MCF 10A (cell line): ENCODE data around the gene FXYD6. TPM values are rescaled to one million over a fixed set of nuclear protein-coding genes. Genes with fewer than 3 reads are reported as not detected.
A peak's percentile ranks its signal among the peaks of the same experiment; 100 is the strongest.

ENCODE experiments used
- BruUV-seq: library from RNA; stranded (reverse); fragments of 400-500 nt; replicated peaks from 2 replicates; lab custom pipeline; 2021; lab: Mats Ljungman, UMichigan
- CTCF ChIA-PET: fragments of 300-600 bp; sonication (Branson Sonifier 250); formaldehyde crosslinking; extraction: SDS; loops from one replicate; lab custom pipeline; 2021; ENCODE audit warnings: antibody characterized with exemption, inconsistent platforms; lab: Yijun Ruan, JAX
- POLR2A ChIA-PET: fragments of 300-600, 350-650 bp; sonication (Branson Sonifier 250); formaldehyde crosslinking; extraction: SDS; loops from one replicate; lab custom pipeline; 2020; ENCODE audit warnings: antibody characterized with exemption, inconsistent platforms; lab: Yijun Ruan, JAX
- DNase-seq: peaks from one replicate; pipeline ENCODE4 v3.0.0-alpha.2; 2018; ENCODE audit not compliant: unreplicated experiment
- H3K27ac Mint-ChIP-seq: one replicate; pipeline ENCODE4 v1.8.0; 2022; ENCODE audit warnings: mild to moderate bottlenecking, low read depth, mixed read lengths; ENCODE audit not compliant: unreplicated experiment
- H3K27me3 Mint-ChIP-seq: one replicate; pipeline ENCODE4 v1.8.0; 2022; ENCODE audit warnings: mixed read lengths; ENCODE audit not compliant: insufficient read depth, unreplicated experiment
- H3K36me3 Mint-ChIP-seq: one replicate; pipeline ENCODE4 v1.8.0; 2022; ENCODE audit warnings: mild to moderate bottlenecking, moderate library complexity, mixed read lengths; ENCODE audit not compliant: insufficient read depth, unreplicated experiment
- H3K4me1 Mint-ChIP-seq: one replicate; pipeline ENCODE4 v1.8.0; 2022; ENCODE audit warnings: mixed read lengths; ENCODE audit not compliant: insufficient read depth, unreplicated experiment
- H3K4me3 Mint-ChIP-seq: one replicate; pipeline ENCODE4 v1.8.0; 2022; ENCODE audit warnings: mild to moderate bottlenecking, moderate library complexity, mixed read lengths; ENCODE audit not compliant: unreplicated experiment
- H3K9me3 Mint-ChIP-seq: one replicate; pipeline ENCODE4 v1.8.0; 2022; ENCODE audit warnings: mixed read lengths; ENCODE audit not compliant: unreplicated experiment
- intact Hi-C: fragments of 100-400 bp; cut with micrococcal nuclease; formaldehyde crosslinking; loops from 2 replicates; pipeline ENCODE4 v1.14.1; 2022
- total RNA-seq: library from RNA; stranded (reverse); gene quantifications from 2 replicates; pipeline ENCODE4 v1.2.3, GENCODE V29; 2022
- TF ChIP-seq, protein P1 (sequence below): fragments of 200-600 bp; IDR thresholded peaks from one replicate; pipeline ENCODE4 v1.8.0; 2022; ENCODE audit warnings: antibody characterized with exemption, mild to moderate bottlenecking; ENCODE audit not compliant: unreplicated experiment

FXYD6 gene
- total RNA-seq, 1 experiment from 2014 or later: not detected

DNA sequence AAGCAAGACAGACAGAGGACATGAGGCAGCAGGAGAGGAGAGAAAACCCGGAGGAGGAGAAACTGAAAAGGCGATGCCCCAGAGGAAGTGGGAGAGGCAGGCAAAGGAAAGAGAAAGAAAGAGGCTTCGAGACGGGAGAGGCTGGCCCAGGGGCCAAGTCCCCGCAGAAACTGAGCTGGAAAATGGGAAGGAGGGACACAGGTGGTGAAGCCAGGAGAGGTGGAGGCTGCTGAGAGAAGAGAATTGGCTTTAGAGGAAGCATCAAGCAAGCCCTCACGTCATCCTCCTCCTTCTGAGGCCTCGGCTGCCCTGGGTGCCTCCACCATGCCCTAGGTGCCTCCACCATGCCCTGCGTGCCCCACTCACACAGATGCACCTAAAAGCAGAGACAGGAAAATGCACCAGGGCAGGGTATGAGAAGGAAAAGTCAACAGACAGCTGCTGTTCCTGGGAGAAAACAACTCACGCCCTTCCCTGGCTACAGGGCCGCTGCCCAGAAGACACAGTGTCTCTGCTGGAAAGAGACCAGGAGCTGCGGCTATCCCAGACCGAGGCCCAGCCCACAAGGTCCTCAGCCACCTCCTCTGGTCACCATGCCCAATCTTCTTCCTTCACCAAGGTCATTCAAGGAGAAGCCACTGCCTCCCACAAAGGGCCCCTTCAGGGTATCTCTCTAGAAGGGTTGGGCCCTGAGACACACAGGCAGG, 14.3 kb downstream of the FXYD6 start:
- Mint-ChIP-seq H3K27me3 (peaks cover 42% of the 10 kb centered on the region), H3K27ac (no peak overlapping the region), H3K36me3 (no peaks in the 10 kb centered on the region), H3K9me3 (no peaks in the 10 kb centered on the region), H3K4me3 (no peak overlapping the region), H3K4me1 (no peaks in the 10 kb centered on the region)
- TF ChIP-seq, protein P1, sequence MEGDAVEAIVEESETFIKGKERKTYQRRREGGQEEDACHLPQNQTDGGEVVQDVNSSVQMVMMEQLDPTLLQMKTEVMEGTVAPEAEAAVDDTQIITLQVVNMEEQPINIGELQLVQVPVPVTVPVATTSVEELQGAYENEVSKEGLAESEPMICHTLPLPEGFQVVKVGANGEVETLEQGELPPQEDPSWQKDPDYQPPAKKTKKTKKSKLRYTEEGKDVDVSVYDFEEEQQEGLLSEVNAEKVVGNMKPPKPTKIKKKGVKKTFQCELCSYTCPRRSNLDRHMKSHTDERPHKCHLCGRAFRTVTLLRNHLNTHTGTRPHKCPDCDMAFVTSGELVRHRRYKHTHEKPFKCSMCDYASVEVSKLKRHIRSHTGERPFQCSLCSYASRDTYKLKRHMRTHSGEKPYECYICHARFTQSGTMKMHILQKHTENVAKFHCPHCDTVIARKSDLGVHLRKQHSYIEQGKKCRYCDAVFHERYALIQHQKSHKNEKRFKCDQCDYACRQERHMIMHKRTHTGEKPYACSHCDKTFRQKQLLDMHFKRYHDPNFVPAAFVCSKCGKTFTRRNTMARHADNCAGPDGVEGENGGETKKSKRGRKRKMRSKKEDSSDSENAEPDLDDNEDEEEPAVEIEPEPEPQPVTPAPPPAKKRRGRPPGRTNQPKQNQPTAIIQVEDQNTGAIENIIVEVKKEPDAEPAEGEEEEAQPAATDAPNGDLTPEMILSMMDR: no peak
- intact Hi-C loops: no loop called here
- ChIA-PET POLR2A (no interaction called here), CTCF (interaction anchor here (0.8 to 1.0 kb wide), 2 partner anchors 18 to 43 kb away, joined by 3 to 4 read pairs; no protein-coding TSS in a partner anchor)
- no TSS peak for BruUV-seq
- DNase-seq: no peak

DNA sequence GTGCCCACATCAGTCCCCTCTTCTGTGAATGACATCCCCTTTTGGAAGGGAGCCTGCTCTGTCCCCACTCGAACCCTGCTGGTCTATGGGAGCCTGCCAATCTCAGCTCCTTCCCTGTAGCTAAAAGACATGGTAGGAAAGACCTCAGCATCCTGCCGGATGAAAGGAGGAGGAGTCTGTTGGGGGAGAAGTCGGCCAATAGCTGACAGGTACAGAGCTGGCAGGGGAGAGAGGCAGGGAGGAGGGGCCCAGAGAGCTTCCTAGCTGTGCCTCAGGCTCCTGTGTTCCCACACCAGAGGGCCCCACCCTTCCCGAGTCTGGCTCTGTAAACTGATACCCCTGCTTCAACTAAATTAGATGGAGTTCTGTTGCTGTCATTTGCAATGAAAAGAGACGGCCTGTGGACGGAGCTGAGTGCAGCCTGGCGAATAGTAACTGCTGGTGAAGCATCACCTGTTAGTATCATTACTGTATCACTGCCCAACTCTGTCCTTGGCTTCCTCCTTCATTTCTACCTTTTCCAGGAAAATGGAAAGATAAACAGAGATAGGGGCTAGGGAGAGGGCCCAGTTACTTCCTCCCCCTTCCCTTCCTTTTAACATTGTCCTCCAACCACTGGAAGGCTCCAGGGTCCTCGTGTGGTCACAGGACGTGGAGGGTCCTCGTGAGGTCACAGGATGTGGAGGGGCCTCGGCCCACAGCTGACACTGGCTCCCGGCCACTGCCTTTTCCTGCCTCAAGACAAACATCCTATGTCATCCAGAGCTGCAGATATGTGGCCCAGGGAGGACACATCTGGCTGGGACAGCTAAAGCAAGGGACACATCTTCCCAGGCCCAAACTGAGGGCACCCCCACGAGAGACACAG, 15.1 kb downstream of the FXYD6 start:
- Mint-ChIP-seq H3K4me1 (no peaks in the 10 kb centered on the region), H3K36me3 (no peaks in the 10 kb centered on the region), H3K27ac (no peak overlapping the region), H3K4me3 (no peak overlapping the region), H3K27me3 (peaks cover 42% of the 10 kb centered on the region), H3K9me3 (no peaks in the 10 kb centered on the region)
- POLR2A ChIA-PET: no interaction called here
- CTCF ChIA-PET: interaction anchor here (0.8 to 1.1 kb wide), 2 partner anchors 17 to 85 kb away, joined by 3 read pairs; no protein-coding TSS in a partner anchor
- intact Hi-C loops: no loop called here
- peak; percentile 33 for DNase-seq
- no TSS peak for BruUV-seq
- TF ChIP-seq, protein P1: no peak

DNA sequence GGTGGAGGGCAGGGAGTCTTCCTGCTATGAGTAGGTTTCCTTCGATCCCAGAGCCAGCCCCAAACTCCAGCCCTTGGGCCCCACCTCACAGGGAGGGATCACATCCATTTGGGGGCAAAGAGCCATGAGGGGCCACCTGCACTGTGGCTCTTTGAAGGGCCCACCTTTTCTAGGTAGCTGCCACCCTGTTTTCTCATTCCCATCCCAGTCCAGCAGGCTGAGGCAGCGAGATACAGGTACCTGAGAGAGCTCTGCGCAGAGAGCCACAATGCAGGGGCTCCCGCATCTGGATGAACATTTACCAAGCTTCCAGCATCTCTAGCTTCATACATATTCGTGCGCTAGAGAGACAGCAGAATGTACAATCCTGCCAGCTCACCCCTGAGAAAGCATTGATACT, 16.3 kb downstream of the FXYD6 start:
- CTCF ChIA-PET: interaction anchor here (0.8 to 1.1 kb wide), 2 partner anchors 53 to 193 kb away, joined by 3 read pairs; no protein-coding TSS in a partner anchor
- H3K27me3 Mint-ChIP-seq: peaks cover 44% of the 10 kb centered on the region
- H3K36me3 Mint-ChIP-seq: no peaks in the 10 kb centered on the region
- no peak for DNase-seq
- BruUV-seq: no TSS peak
- no peaks in the 10 kb centered on the region for H3K4me1 Mint-ChIP-seq
- intact Hi-C loops: no loop called here
- POLR2A ChIA-PET: no interaction called here
- no peak overlapping the region for H3K4me3 Mint-ChIP-seq
- TF ChIP-seq, protein P1: no peak
- H3K9me3 Mint-ChIP-seq: no peaks in the 10 kb centered on the region
- H3K27ac Mint-ChIP-seq: no peak overlapping the region
